SH-SY5Y (cell line): ENCODE results near the gene KRT85.

Experiments used
- GATA2 ChIP-seq: IDR thresholded peaks from 2 replicates; pipeline ENCODE4 v1.6.1; 2011; ENCODE audit warnings: mild to moderate bottlenecking, low read depth, low read length
- GATA3 ChIP-seq: IDR thresholded peaks from 2 replicates; pipeline ENCODE4 v1.6.1; 2011; ENCODE audit warnings: low read depth, mild to moderate bottlenecking, low read length, moderate library complexity

GRCh38 chr12:52395761-52396434, 28.6 kb upstream of the KRT85 start:
- TF ChIP-seq GATA2 = no peak
- TF ChIP-seq GATA3 = no peak
